HG03159 (cell line): ENCODE data around the gene B3GAT3.
"Not testable (repeated sequence)": the region's sequence is repeated elsewhere in the genome, so short reads cannot be mapped to it uniquely, and the experiment has no call there.

Experiments used
- ATAC-seq: cut with Tn5 transposase; IDR thresholded peaks from one replicate; pipeline ENCODE4 v1.9.1; 2021; ENCODE audit warnings: mild to moderate bottlenecking, moderate library complexity; ENCODE audit not compliant: unreplicated experiment

Gene B3GAT3

DNA sequence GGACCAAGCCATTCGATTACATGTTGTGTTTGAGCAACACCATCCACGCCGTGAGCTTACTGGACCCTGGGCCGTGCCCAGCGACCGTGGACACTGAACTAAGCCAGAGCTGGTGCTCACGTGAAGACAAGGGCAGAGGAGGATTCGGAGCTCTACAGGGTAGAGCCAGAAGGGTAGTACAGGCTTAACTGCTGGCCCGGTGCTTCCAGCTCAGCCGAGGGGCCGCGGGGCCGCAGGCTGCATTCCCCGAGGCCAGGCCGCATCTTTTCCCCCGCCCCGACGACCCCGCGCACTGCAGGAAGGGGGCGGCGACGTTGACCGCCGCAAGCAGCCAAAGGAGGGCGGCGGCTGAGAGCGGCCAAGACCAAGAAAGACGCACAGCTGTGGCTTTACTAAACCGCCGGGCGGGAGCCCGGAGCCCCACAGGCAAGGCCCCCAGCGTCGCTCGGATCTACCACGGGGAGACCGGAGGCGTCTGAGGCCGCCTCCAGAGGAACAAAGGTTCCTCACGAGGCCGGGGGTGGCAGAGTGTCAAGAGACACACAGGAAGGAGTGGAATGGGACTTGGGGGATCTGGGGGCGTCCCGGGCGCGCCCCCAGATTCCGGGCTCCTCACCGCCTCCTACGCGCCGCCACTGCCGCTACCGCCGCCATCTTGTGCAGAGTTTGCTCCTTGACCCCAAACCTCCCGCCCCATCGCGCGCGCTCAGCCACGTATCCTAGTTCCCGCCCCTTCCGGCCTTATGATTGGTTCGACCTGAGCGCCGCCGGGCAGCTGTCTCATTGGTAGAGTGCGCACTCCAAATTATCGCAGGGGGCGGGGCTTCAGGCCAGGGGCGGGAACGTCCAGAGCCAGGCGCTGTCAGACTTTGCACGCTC lies 24.4 kb upstream of the B3GAT3 start, which contains the start of gene GANAB:
Gene GANAB, minus strand, starts transcription at position 668 of the 879 bp plus-strand sequence. Its CDS starts 14 bp downstream, at position 654.
- peak; percentile 92 for ATAC-seq

GRCh38 chr11:62645671-62645945 lies 23.8 kb upstream of the B3GAT3 start:
- no peak for ATAC-seq

DNA sequence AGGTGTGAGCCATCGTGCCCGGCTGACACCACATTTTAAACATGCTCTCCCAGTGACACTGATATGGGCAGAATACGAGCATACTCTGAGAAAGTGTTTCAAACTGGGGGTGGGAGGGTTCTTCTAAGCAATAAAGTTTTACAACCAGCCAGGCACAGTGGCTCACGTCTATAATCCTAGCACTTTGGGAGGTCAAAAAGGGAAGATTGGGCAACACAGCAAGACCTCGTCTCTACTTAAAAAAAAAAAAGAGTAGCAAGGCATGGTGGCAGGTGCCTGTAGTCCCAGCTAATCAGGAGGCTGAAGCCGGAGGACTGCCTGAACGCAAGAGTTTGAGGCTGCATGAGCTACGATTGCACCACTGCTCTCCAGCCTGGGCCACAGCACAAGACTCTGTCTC lies 22.4 kb upstream of the B3GAT3 start:
- no peak for ATAC-seq

GRCh38 chr11:62632492-62632891 lies 10.7 kb upstream of the B3GAT3 start:
- no peak for ATAC-seq

GRCh38 chr11:62627713-62628112 lies 5.9 kb upstream of the B3GAT3 start:
- no peak for ATAC-seq

GRCh38 chr11:62622476-62623089 lies 797 bp upstream of the B3GAT3 start:
- ATAC-seq, result no peak

GRCh38 chr11:62621027-62621566 lies 689 bp downstream of the B3GAT3 start:
- ATAC-seq, result no peak

DNA sequence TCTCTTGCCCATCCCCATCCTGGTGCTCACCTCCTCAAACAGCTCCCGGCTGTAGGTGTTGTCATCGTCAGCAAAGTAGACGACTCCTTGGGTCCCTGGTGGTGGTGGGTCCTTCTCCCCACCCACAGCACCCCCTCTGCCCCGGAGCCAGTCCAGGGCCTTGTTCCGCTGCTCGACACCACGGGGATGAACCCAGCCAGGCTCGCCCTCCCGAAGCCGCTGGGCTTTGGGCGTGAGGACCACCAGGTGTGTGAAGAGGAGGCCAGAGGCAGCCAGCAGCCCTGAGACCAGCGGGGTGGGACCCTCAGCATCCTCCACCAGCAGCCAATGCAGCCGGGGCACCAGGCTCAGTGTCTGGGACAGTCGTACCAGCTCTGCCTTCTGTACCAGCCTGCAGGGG lies 4.8 kb downstream of the B3GAT3 start:
- not testable (repeated sequence) for ATAC-seq

- no peak for ATAC-seq
Observed at GRCh38 chr11:62615521-62615920, 6.3 kb downstream of the B3GAT3 start.

DNA sequence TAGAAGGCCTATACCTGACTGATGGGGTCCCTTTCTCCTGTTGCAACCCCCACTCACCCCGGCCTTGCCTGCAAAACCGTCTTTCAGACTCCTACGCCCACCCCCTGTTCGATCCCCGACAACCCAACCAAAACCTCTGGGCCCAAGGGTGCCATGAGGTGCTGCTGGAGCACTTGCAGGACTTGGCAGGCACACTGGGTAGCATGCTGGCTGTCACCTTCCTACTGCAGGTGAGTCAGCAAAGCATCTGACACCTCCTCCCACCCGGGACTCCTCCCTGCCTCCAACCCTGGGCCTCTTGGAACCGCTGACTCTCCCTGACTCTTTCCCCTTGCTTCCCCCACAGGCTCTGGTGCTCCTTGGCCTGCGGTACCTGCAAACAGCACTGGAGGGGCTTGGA lies 7.5 kb downstream of the B3GAT3 start:
- no peak for ATAC-seq

DNA sequence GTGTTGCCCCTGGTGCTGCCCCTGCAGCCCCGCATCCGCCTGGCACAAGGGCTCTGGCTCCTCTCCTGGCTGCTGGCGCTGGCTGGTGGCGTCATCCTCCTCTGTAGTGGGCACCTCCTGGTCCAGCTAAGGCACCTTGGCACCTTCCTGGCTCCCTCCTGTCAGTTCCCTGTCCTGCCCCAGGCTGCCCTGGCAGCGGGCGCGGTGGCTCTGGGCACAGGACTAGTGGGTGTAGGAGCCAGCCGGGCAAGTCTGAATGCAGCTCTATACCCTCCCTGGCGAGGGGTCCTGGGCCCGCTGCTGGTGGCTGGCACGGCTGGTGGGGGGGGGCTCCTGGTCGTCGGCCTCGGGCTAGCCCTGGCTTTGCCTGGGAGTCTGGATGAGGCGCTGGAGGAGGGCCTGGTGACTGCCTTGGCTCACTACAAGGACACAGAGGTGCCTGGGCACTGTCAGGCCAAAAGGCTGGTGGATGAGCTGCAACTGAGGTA lies 8.5 kb downstream of the B3GAT3 start:
- no peak for ATAC-seq

DNA sequence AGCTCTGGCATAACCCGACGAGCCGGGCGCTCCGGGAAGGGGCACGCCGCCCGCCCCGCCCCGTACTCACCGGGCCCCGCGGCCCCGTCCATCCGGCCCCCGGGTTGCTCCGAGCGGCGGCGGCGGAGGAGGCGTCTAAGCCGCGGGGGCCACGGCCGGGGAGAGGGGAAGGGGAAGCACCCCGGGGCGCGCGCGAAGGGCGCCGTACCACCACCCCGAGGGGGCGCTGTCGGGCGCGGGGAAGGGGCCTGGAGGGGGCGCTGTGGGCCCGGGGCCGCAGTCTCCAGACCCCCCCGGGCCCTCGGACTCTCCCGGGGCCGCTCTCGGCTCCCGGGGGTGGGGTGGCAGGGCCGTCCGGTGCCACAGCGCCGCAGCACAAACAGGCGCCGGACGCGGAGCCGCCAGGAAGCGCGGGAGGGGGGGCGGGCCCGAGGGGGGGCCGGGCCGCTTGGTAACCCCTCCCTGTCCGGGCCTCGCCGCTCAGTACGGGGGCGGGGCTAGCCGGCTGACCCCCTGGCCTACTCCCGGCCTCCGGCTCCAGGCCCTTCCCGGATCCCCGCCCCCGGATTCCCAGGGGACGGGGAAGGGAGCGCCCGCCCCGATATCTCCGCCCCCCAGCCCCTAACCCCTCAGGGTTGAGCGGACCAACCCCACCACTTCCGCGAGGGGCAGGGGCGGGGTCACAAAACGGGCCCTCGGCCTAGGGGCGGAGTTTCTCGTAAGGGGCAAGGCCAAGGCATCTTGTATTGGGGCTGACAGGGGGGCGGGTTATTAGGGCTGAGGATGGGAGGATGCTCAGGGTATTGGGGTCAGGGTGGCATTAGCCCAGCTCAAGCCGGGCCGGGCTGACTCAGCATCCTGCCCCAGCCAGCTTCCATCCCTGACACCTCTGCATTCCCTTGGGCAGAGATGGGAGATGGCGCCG lies 9.2 kb downstream of the B3GAT3 start, which contains the start of the genes EML3 and ROM1:
Gene EML3, minus strand, starts transcription at position 410 of the 925 bp plus-strand sequence. Its CDS starts 318 bp downstream, at position 92.
Gene ROM1, plus strand, starts transcription at position 892 of the 925 bp plus-strand sequence. Its CDS starts 25 bp downstream, at position 917.
- peak; percentile 66 for ATAC-seq

GRCh38 chr11:62611705-62612365 lies 10.0 kb downstream of the B3GAT3 start:
- ATAC-seq, result peak; percentile 16

DNA sequence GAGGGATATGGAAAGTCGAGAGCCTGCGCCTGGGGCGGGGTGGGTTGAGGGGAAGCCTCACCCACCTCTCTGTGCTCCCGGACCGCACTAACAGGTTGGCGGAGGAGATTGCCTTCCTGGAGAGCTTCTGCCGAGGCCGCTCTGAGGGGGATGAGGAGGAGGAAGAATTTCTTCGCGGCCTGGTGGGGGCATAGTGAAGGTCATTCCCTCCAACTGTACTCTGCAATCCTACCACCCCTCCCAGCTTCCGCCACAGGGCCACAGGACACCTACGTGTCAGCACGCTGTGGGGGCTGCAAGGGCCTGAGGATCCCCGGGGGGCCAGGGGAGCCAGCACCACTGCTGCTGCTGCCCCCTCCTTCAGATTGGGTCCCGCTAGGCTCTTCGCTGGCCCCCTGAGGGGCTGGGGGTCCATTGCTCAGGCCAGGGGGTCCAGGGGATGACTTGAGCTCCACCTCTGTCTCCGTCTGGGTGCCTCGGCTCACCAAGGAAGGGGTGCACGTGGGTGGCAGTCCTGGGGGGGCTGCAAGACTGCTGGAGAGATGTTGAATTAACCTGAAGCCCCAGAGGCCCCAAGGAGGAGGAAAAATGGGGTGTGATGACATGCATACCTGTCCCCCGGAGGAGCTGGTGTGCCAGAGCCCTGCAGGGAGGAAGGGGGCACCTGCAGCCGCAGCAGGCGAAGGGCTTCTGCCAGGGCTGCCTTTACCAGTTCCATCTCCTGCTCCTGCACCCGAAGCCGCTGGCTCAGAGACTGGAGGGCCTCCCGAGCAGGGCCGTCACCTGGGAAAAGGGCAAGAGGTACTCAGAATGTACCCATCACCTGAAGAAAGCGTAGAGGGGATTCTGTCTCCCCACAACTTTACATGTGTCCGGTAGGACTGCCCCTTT lies 10.7 kb downstream of the B3GAT3 start:
- no peak for ATAC-seq

- ATAC-seq, result no peak
Observed at GRCh38 chr11:62610403-62610802, 11.4 kb downstream of the B3GAT3 start.

- no peak for ATAC-seq
Observed at GRCh38 chr11:62608776-62609175, 13.0 kb downstream of the B3GAT3 start.

DNA sequence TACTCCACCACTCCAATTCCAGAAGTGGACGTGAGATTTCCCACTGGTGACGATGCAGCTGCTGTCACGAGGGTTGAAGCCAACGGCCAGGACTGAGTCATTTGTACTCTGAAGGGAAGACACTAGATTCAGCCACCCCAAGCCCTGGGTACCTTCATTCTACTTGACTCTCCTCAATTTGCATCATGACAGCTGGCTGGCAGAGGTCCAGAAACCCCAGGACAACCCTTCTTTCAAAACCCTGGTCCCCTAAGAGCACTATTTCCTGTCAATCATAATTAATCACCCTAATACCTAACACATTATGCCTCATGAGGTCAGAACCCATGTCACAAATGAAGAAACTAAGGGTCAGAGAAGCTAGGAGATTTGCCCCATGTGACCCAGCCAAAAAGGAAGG lies 14.1 kb downstream of the B3GAT3 start:
- no peak for ATAC-seq

GRCh38 chr11:62605902-62606301 lies 15.9 kb downstream of the B3GAT3 start:
- ATAC-seq, result no peak

GRCh38 chr11:62605467-62605866 lies 16.3 kb downstream of the B3GAT3 start:
- no peak for ATAC-seq
